Right lobe of liver (tissue), 4 donors: ENCODE results near the gene NRXN3.

Experiments used
- CTCF ChIP-seq, 4 donors: fragments of 200-600 bp in 3 of 4; fragments of 450-650 bp in 1 of 4; IDR thresholded peaks; one replicate each; pipeline versions ENCODE4 v1.5.1 to v1.8.0; 2016 to 2022; ENCODE audit warnings: antibody characterized with exemption in 4 of 4, mild to moderate bottlenecking in 2 of 4
- POLR2A ChIP-seq: fragments of 450-650 bp; IDR thresholded peaks from one replicate; pipeline ENCODE4 v1.6.1; 2017; ENCODE audit warnings: antibody characterized with exemption, mild to moderate bottlenecking
- donor health status: DM: no; HTN: no; CAD: no.
- donor health status: DM: no; HTN: no; CAD: no.
- donor health status: DM: no; HTN: yes; CAD: no.

GRCh38 chr14:79284621-79285020 is 1114.4 kb downstream of the NRXN3 start:
- TF ChIP-seq POLR2A, result no peak
- TF ChIP-seq CTCF (IDR thresholded peaks at IDR 0.05), result no peak
